CD4-positive, alpha-beta memory T cell (primary cell): ENCODE data around the gene DKKL1. TPM values are rescaled to one million over a fixed set of nuclear protein-coding genes. Genes with fewer than 3 reads are reported as not detected.
"Not testable (repeated sequence)": the region's sequence is repeated elsewhere in the genome, so short reads cannot be mapped to it uniquely, and the experiment has no call there.

Experiments
- CTCF ChIA-PET: fragments of 350-600 bp; sonication (Branson Sonifier 250); formaldehyde crosslinking; loops from one replicate; lab custom pipeline; 2021; ENCODE audit warnings: inconsistent platforms; ENCODE audit not compliant: partially characterized antibody; lab: Charles Lee
- POLR2A ChIA-PET: fragments of 350-600 bp; sonication (Branson Sonifier 250); formaldehyde crosslinking; loops from one replicate; lab custom pipeline; 2021; ENCODE audit not compliant: partially characterized antibody; lab: Charles Lee
- DNase-seq, 5 donors: peaks; one replicate each; pipeline versions ENCODE4 v3.0.0 to v3.0.0-alpha.2; 2020 to 2022; ENCODE audit warnings: mixed read lengths in 1 of 5
- H3K27ac ChIP-seq: one replicate; pipeline ENCODE4 v1.7.0; 2013; ENCODE audit warnings: low read depth, low read length
- H3K27me3 ChIP-seq: 2 replicates; pipeline ENCODE4 v1.7.0; 2013; ENCODE audit warnings: mild to moderate bottlenecking, low read length, moderate library complexity; ENCODE audit not compliant: insufficient read depth
- H3K36me3 ChIP-seq: 2 replicates; pipeline ENCODE4 v1.7.0; 2013; ENCODE audit warnings: mild to moderate bottlenecking, low read length, moderate library complexity; ENCODE audit not compliant: insufficient read depth
- H3K4me1 ChIP-seq: 2 replicates; pipeline ENCODE4 v1.7.0; 2013; ENCODE audit warnings: mild to moderate bottlenecking, low read length, moderate library complexity; ENCODE audit not compliant: insufficient read depth
- H3K4me3 ChIP-seq, 2 donors: one replicate each; pipeline ENCODE4 v1.7.0; 2013; ENCODE audit warnings: low read length in 2 of 2, mild to moderate bottlenecking in 1 of 2
- H3K9me3 ChIP-seq, 2 donors: one replicate each; pipeline ENCODE4 v1.7.0; 2013; ENCODE audit warnings: low read length in 2 of 2, control low read depth in 1 of 2; ENCODE audit not compliant: control insufficient read depth in 1 of 2
- H3K27ac Mint-ChIP-seq, 7 donors: one replicate each; pipeline ENCODE4 v1.8.0; 2020 to 2021; ENCODE audit warnings: mixed read lengths in 7 of 7, mild to moderate bottlenecking in 6 of 7, inconsistent platforms in 3 of 7, moderate library complexity in 3 of 7
- H3K27me3 Mint-ChIP-seq, 2 donors: one replicate each; pipeline ENCODE4 v1.8.0; 2020 to 2021; ENCODE audit warnings: mixed read lengths in 2 of 2
- H3K36me3 Mint-ChIP-seq, 2 donors: one replicate each; pipeline ENCODE4 v1.8.0; 2020 to 2021; ENCODE audit warnings: mixed read lengths in 2 of 2, inconsistent platforms in 1 of 2, mild to moderate bottlenecking in 1 of 2
- H3K4me1 Mint-ChIP-seq, 4 donors: one replicate each; pipeline ENCODE4 v1.8.0; 2020 to 2021; ENCODE audit warnings: mixed read lengths in 4 of 4, mild to moderate bottlenecking in 1 of 4
- H3K4me3 Mint-ChIP-seq, 8 donors: one replicate each; pipeline ENCODE4 v1.8.0; 2020 to 2021; ENCODE audit warnings: mixed read lengths in 8 of 8, mild to moderate bottlenecking in 7 of 8, moderate library complexity in 6 of 8, inconsistent platforms in 3 of 8
- H3K9me3 Mint-ChIP-seq, 8 donors: one replicate each; pipeline ENCODE4 v1.8.0; 2020 to 2021; ENCODE audit warnings: mixed read lengths in 8 of 8, mild to moderate bottlenecking in 5 of 8, inconsistent platforms in 3 of 8, moderate library complexity in 1 of 8
- intact Hi-C: fragments of 100-400 bp; cut with micrococcal nuclease; formaldehyde crosslinking; loops from one replicate; pipeline ENCODE4 v1.15.1; 2023
- polyA plus RNA-seq, 2 donors: library from polyadenylated mRNA; unstranded; fragments of 300-500 nt; fragmentation: Illumina TruSeq; gene quantifications; one replicate each; pipeline ENCODE4 v1.2.3, GENCODE V29; 2021
- total RNA-seq, 2 experiments: library from RNA; stranded (reverse); gene quantifications; one replicate each; pipeline ENCODE4 v1.2.3, GENCODE V29; 2021

The DKKL1 gene
- total and polyA plus RNA-seq, 4 experiments from 2014 or later = not detected

- intact Hi-C loops = no loop called here
- Histone ChIP-seq H3K4me1 (peaks cover 14% of the 10 kb centered on the region), H3K9me3 (no peaks in the 10 kb centered on the region), H3K4me3 (no peak overlapping the region), H3K27me3 (no peaks in the 10 kb centered on the region), H3K27ac (no peak overlapping the region), H3K36me3 (no peaks in the 10 kb centered on the region)
- Mint-ChIP-seq H3K36me3 (peaks cover 25 to 31% of the 10 kb centered on the region in 2 donors), H3K4me1 (peaks cover 20 to 33% (median 25%) of the 10 kb centered on the region in 4 donors), H3K27ac (peak overlapping the region in 1 of 7 donors; percentile 25), H3K9me3 (no peaks in the 10 kb centered on the region), H3K27me3 (no peaks in the 10 kb centered on the region), H3K4me3 (no peak overlapping the region)
- ChIA-PET POLR2A (no interaction called here), CTCF (interaction anchor here (4.3 kb wide), 1 partner anchor 25 kb away, joined by 21 read pairs; no protein-coding TSS in a partner anchor)
- no peak for DNase-seq
Observed at GRCh38 chr19:49326165-49326704, 37.4 kb upstream of the DKKL1 start.

GRCh38 chr19:49327878-49328544 is 35.7 kb upstream of the DKKL1 start:
- no peaks in the 10 kb centered on the region for H3K9me3 Mint-ChIP-seq
- peaks cover 27 to 28% of the 10 kb centered on the region in 2 donors for H3K36me3 Mint-ChIP-seq
- H3K27ac ChIP-seq = no peak overlapping the region
- POLR2A ChIA-PET = interaction anchor here (2.0 kb wide), 1 partner anchor 9 kb away, joined by 4 read pairs; no protein-coding TSS in a partner anchor
- H3K27ac Mint-ChIP-seq = peak overlapping the region in 6 of 7 donors; percentile 13 to 74 (median 22)
- H3K36me3 ChIP-seq = no peaks in the 10 kb centered on the region
- CTCF ChIA-PET = interaction anchor here (0.6 to 4.3 kb wide), 18 partner anchors 9 to 142 kb away, joined by 3 to 21 read pairs (median 4); no protein-coding TSS in a partner anchor
- H3K27me3 ChIP-seq = no peaks in the 10 kb centered on the region
- peak overlapping the region in 1 of 8 donors; percentile 34 for H3K4me3 Mint-ChIP-seq
- intact Hi-C loops = loop anchor here (1.0 to 2.0 kb wide), 2 partner anchors 61 to 102 kb away; no protein-coding TSS in a partner anchor
- H3K4me3 ChIP-seq = no peak overlapping the region
- H3K9me3 ChIP-seq = no peaks in the 10 kb centered on the region
- peaks cover 30 to 50% (median 40%) of the 10 kb centered on the region in 4 donors for H3K4me1 Mint-ChIP-seq
- H3K27me3 Mint-ChIP-seq = no peaks in the 10 kb centered on the region
- peaks cover 32% of the 10 kb centered on the region for H3K4me1 ChIP-seq
- peak; percentile 37 to 52 (median 43) for DNase-seq

- Histone ChIP-seq H3K27me3 (no peaks in the 10 kb centered on the region), H3K4me3 (no peak overlapping the region), H3K36me3 (no peaks in the 10 kb centered on the region), H3K4me1 (peaks cover 39% of the 10 kb centered on the region), H3K9me3 (no peaks in the 10 kb centered on the region), H3K27ac (no peak overlapping the region)
- ChIA-PET POLR2A (interaction anchor here (2.0 kb wide), 1 partner anchor 8 kb away, joined by 4 read pairs; no protein-coding TSS in a partner anchor), CTCF (interaction anchor here (1.6 to 4.3 kb wide), 4 partner anchors 27 to 141 kb away, joined by 4 to 21 read pairs (median 8); no protein-coding TSS in a partner anchor)
- intact Hi-C loops = loop anchor here (1.0 to 2.0 kb wide), 2 partner anchors 62 to 102 kb away; no protein-coding TSS in a partner anchor
- Mint-ChIP-seq H3K27me3 (no peaks in the 10 kb centered on the region), H3K27ac (peak overlapping the region in 2 of 7 donors; percentile 14 to 16), H3K4me1 (peaks cover 34 to 58% (median 43%) of the 10 kb centered on the region in 4 donors), H3K36me3 (peaks cover 25 to 29% of the 10 kb centered on the region in 2 donors), H3K4me3 (peak overlapping the region in 1 of 8 donors; percentile 15), H3K9me3 (no peaks in the 10 kb centered on the region)
- DNase-seq = no peak
Observed at GRCh38 chr19:49328741-49329140, 34.9 kb upstream of the DKKL1 start.

- ChIA-PET CTCF (interaction anchor here (0.9 to 1.8 kb wide), 5 partner anchors 30 to 489 kb away, joined by 3 to 9 read pairs (median 4); partner anchors contain the start of gene FLT3LG), POLR2A (interaction anchor here (0.5 to 0.8 kb wide), 2 partner anchors 14 to 366 kb away, joined by 3 to 4 read pairs; no protein-coding TSS in a partner anchor)
- H3K27me3 ChIP-seq, H3K9me3 ChIP-seq, H3K4me3 ChIP-seq, H3K27ac ChIP-seq, H3K9me3 Mint-ChIP-seq, DNase-seq, H3K27me3 Mint-ChIP-seq, intact Hi-C loops, H3K36me3 ChIP-seq: not testable (repeated sequence)
- Mint-ChIP-seq H3K4me1 (peaks cover 47 to 77% (median 62%) of the 10 kb centered on the region in 4 donors), H3K27ac (peak overlapping the region in 6 of 7 donors; percentile 77 to 95 (median 90)), H3K4me3 (peak overlapping the region in 4 of 8 donors; percentile 48 to 80 (median 55)), H3K36me3 (peaks cover 27 to 43% of the 10 kb centered on the region in 2 donors)
- peaks cover 60% of the 10 kb centered on the region for H3K4me1 ChIP-seq
Observed at GRCh38 chr19:49331187-49331586, 32.5 kb upstream of the DKKL1 start.

- peaks cover 28 to 47% of the 10 kb centered on the region in 2 donors for H3K36me3 Mint-ChIP-seq
- intact Hi-C loops = no loop called here
- DNase-seq = peak; percentile 66 to 86 (median 69)
- Histone ChIP-seq H3K4me3 (no peak overlapping the region), H3K27me3 (no peaks in the 10 kb centered on the region), H3K9me3 (no peaks in the 10 kb centered on the region), H3K36me3 (no peaks in the 10 kb centered on the region), H3K4me1 (peaks cover 64% of the 10 kb centered on the region), H3K27ac (no peak overlapping the region)
- ChIA-PET CTCF (interaction anchor here (0.9 to 1.8 kb wide), 5 partner anchors 30 to 489 kb away, joined by 3 to 9 read pairs (median 4); partner anchors contain the start of gene FLT3LG), POLR2A (interaction anchor here (0.5 kb wide), 1 partner anchor 366 kb away, joined by 3 read pairs; no protein-coding TSS in a partner anchor)
- H3K9me3 Mint-ChIP-seq = no peaks in the 10 kb centered on the region
- H3K27me3 Mint-ChIP-seq = no peaks in the 10 kb centered on the region
- peak overlapping the region; percentile 77 to 95 (median 91) for H3K27ac Mint-ChIP-seq
- peak overlapping the region; percentile 48 to 80 (median 60) for H3K4me3 Mint-ChIP-seq
- peaks cover 50 to 82% (median 67%) of the 10 kb centered on the region in 4 donors for H3K4me1 Mint-ChIP-seq
Observed at GRCh38 chr19:49331616-49332055, 32.0 kb upstream of the DKKL1 start.

- CTCF ChIA-PET = interaction anchor here (0.9 to 2.3 kb wide), 3 partner anchors 8 to 46 kb away, joined by 4 to 6 read pairs (median 4); partner anchors contain the start of gene SLC6A16
- H3K9me3 Mint-ChIP-seq, H3K4me3 ChIP-seq, DNase-seq, H3K36me3 ChIP-seq, H3K9me3 ChIP-seq, intact Hi-C loops, H3K27me3 Mint-ChIP-seq, H3K27me3 ChIP-seq: not testable (repeated sequence)
- peak overlapping the region in 7 of 8 donors; percentile 36 to 90 (median 87) for H3K4me3 Mint-ChIP-seq
- Histone ChIP-seq H3K4me1 (peaks cover 76% of the 10 kb centered on the region), H3K27ac (peak overlapping the region; percentile 86)
- POLR2A ChIA-PET = interaction anchor here (0.8 to 1.6 kb wide), 8 partner anchors 9 to 687 kb away, joined by 3 to 4 read pairs (median 3); partner anchors contain the start of genes CA11 and RPS11
- peaks cover 50 to 88% (median 71%) of the 10 kb centered on the region in 4 donors for H3K4me1 Mint-ChIP-seq
- peak overlapping the region; percentile 79 to 98 (median 95) for H3K27ac Mint-ChIP-seq
- H3K36me3 Mint-ChIP-seq = peaks cover 32 to 49% of the 10 kb centered on the region in 2 donors
Observed at GRCh38 chr19:49332691-49333417, 30.8 kb upstream of the DKKL1 start.
